GM19239 (cell line): ENCODE results near the gene VPS41.

Experiments used
- DNase-seq: peaks from one replicate; pipeline ENCODE4 v3.0.0; 2011; ENCODE audit warnings: low spot score; ENCODE audit not compliant: insufficient read length
- FAIRE-seq: peaks from 2 replicates; lab custom pipeline; 2011; peaks lifted over from hg19 to GRCh38; lab: Jason Lieb, UNC

VPS41 gene

GRCh38 chr7:38681882-38682281 lies 227.1 kb downstream of the VPS41 start:
- FAIRE-seq (no peak), DNase-seq (no peak)

- DNase-seq (no peak), FAIRE-seq (no peak)
Measured at GRCh38 chr7:38679419-38679818, 229.6 kb downstream of the VPS41 start.

- no peak for DNase-seq
- no peak for FAIRE-seq
Measured at GRCh38 chr7:38678698-38679054, 230.3 kb downstream of the VPS41 start.

- no peak for DNase-seq
- FAIRE-seq: no peak
Measured at GRCh38 chr7:38677981-38678697, 230.9 kb downstream of the VPS41 start.

- DNase-seq: no peak
- FAIRE-seq: no peak
Measured at GRCh38 chr7:38675494-38676106, 233.4 kb downstream of the VPS41 start.

- FAIRE-seq (no peak), DNase-seq (no peak)
Measured at GRCh38 chr7:38674513-38674912, 234.5 kb downstream of the VPS41 start.

GRCh38 chr7:38673795-38674194 lies 235.2 kb downstream of the VPS41 start:
- DNase-seq (no peak), FAIRE-seq (no peak)
